OCI-LY7 (cell line): ENCODE results near the gene KRTDAP. TPM values are rescaled to one million over a fixed set of nuclear protein-coding genes. Genes with fewer than 3 reads are reported as not detected.

Source experiments
- BruUV-seq: library from RNA; stranded (reverse); fragments of 400-500 nt; replicated peaks from 2 replicates; lab custom pipeline; 2021; lab: Mats Ljungman, UMichigan
- CTCF ChIA-PET: fragments of 300-600 bp; sonication (Branson Sonifier 250); formaldehyde crosslinking; loops from one replicate; lab custom pipeline; 2022; ENCODE audit warnings: antibody characterized with exemption; ENCODE audit not compliant: unreplicated experiment; lab: Charles Lee
- POLR2A ChIA-PET: fragments of 300-600 bp; sonication (Branson Sonifier 250); formaldehyde crosslinking; loops from one replicate; lab custom pipeline; 2022; ENCODE audit warnings: antibody characterized with exemption; lab: Charles Lee
- DNase-seq: peaks from one replicate; pipeline ENCODE4 v3.0.0-alpha.2; 2015; ENCODE audit warnings: low spot score
- H2AFZ ChIP-seq: fragments of 200-600 bp; sonication (generic), shearing (Covaris generic); 2 replicates; pipeline ENCODE4 v1.6.1; 2014; ENCODE audit warnings: mild to moderate bottlenecking, antibody characterized with exemption, low read length, moderate library complexity
- H3K27ac ChIP-seq: fragments of 200-600 bp; sonication (generic); 2 replicates; pipeline ENCODE4 v1.5.1; 2014; ENCODE audit warnings: mixed run types, low read depth, mild to moderate bottlenecking, moderate library complexity, low read length, inconsistent platforms; ENCODE audit not compliant: poor library complexity, severe bottlenecking
- H3K36me3 ChIP-seq: fragments of 200-600 bp; sonication (generic); 2 replicates; pipeline ENCODE4 v1.6.1; 2014; ENCODE audit warnings: mild to moderate bottlenecking, antibody characterized with exemption, low read length, moderate library complexity, mixed read lengths; ENCODE audit not compliant: insufficient read depth
- H3K4me1 ChIP-seq: fragments of 200-600 bp; sonication (generic); 2 replicates; pipeline ENCODE4 v1.5.1; 2014; ENCODE audit warnings: mild to moderate bottlenecking, low read length; ENCODE audit not compliant: insufficient read depth, poor library complexity, severe bottlenecking
- H3K4me2 ChIP-seq: fragments of 200-600 bp; sonication (generic); 2 replicates; pipeline ENCODE4 v1.6.1; 2014; ENCODE audit warnings: mild to moderate bottlenecking, low read length
- H3K4me3 ChIP-seq: fragments of 200-600 bp; sonication (generic); 2 replicates; pipeline ENCODE4 v1.5.1; 2014; ENCODE audit warnings: mild to moderate bottlenecking, low read depth, low read length; ENCODE audit not compliant: poor library complexity, severe bottlenecking
- H3K79me2 ChIP-seq: fragments of 200-600 bp; sonication (generic); 2 replicates; pipeline ENCODE4 v1.6.1; 2016; ENCODE audit warnings: low read depth, mild to moderate bottlenecking, low read length, moderate library complexity, mixed read lengths; ENCODE audit not compliant: insufficient read depth
- H3K9me2 ChIP-seq: fragments of 200-600 bp; sonication (generic); 2 replicates; pipeline ENCODE4 v1.6.1; 2016; ENCODE audit warnings: mild to moderate bottlenecking, low read length, mixed read lengths; ENCODE audit not compliant: insufficient read depth
- H3K9me3 ChIP-seq: fragments of 200-600 bp; sonication (generic); 2 replicates; pipeline ENCODE4 v1.6.1; 2014; ENCODE audit warnings: mild to moderate bottlenecking, mixed run types, low read length, mixed read lengths
- H4K20me1 ChIP-seq: fragments of 200-600 bp; sonication (generic); 2 replicates; pipeline ENCODE4 v1.6.1; 2014; ENCODE audit warnings: mild to moderate bottlenecking, antibody characterized with exemption, low read length, moderate library complexity, mixed read lengths; ENCODE audit not compliant: insufficient read depth
- EZH2phosphoT487 ChIP-seq: fragments of 200-600 bp; sonication (generic); IDR thresholded peaks from 2 replicates; pipeline ENCODE4 v1.6.1; 2018; ENCODE audit warnings: low read depth, borderline replicate concordance, mild to moderate bottlenecking, mixed run types, antibody characterized with exemption, low read length, moderate library complexity, mixed read lengths
- intact Hi-C: fragments of 100-400 bp; cut with micrococcal nuclease; formaldehyde crosslinking; loops from one replicate; pipeline ENCODE4 v1.10.0; 2022; ENCODE audit not compliant: unreplicated experiment
- total RNA-seq, 2 experiments: library from RNA; depleted of rRNA in 1 of 2; stranded (reverse); fragments of >200 nt in 1 of 2; shearing (Covaris generic) in 1 of 2; gene quantifications; 2 replicates each; pipeline ENCODE4 v1.2.3, GENCODE V29; 2014 to 2022
- TF ChIP-seq, protein P1 (sequence below): fragments of 200-600 bp; sonication (generic); conservative IDR thresholded peaks from 2 replicates; pipeline ENCODE4 v1.5.1; 2014; ENCODE audit warnings: mild to moderate bottlenecking, antibody characterized with exemption, low read length, moderate library complexity, mixed read lengths

Gene KRTDAP
- total RNA-seq, 2 experiments from 2014 or later = not detected

GRCh38 chr19:35514282-35514809 lies 24.1 kb upstream of the KRTDAP start:
- Histone ChIP-seq H2AFZ (no peak overlapping the region), H3K9me3 (no peaks in the 10 kb centered on the region), H3K4me3 (no peak overlapping the region), H3K4me1 (no peaks in the 10 kb centered on the region), H3K27ac (no peak overlapping the region), H3K79me2 (no peaks in the 10 kb centered on the region), H4K20me1 (no peaks in the 10 kb centered on the region), H3K9me2 (no peaks in the 10 kb centered on the region), H3K36me3 (no peaks in the 10 kb centered on the region), H3K4me2 (no peak overlapping the region)
- BruUV-seq = no TSS peak
- TF ChIP-seq EZH2phosphoT487 = no peak
- TF ChIP-seq, protein P1, sequence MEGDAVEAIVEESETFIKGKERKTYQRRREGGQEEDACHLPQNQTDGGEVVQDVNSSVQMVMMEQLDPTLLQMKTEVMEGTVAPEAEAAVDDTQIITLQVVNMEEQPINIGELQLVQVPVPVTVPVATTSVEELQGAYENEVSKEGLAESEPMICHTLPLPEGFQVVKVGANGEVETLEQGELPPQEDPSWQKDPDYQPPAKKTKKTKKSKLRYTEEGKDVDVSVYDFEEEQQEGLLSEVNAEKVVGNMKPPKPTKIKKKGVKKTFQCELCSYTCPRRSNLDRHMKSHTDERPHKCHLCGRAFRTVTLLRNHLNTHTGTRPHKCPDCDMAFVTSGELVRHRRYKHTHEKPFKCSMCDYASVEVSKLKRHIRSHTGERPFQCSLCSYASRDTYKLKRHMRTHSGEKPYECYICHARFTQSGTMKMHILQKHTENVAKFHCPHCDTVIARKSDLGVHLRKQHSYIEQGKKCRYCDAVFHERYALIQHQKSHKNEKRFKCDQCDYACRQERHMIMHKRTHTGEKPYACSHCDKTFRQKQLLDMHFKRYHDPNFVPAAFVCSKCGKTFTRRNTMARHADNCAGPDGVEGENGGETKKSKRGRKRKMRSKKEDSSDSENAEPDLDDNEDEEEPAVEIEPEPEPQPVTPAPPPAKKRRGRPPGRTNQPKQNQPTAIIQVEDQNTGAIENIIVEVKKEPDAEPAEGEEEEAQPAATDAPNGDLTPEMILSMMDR = no peak
- no peak for DNase-seq
- intact Hi-C loops = no loop called here
- CTCF ChIA-PET = no interaction called here
- POLR2A ChIA-PET = interaction anchor here (1.2 kb wide), 1 partner anchor 56 kb away, joined by 3 read pairs; no protein-coding TSS in a partner anchor

GRCh38 chr19:35513628-35514281 lies 23.5 kb upstream of the KRTDAP start, which contains the start of gene DMKN:
TSS of gene DMKN (minus strand) at chr19:35513649. CDS start at chr19:35513475, 174 bp downstream.
- Histone ChIP-seq H3K4me2 (no peak within 1 kb of the TSS), H3K27ac (no peak within 1 kb of the TSS), H4K20me1 (no peaks in the 10 kb centered on the region), H3K4me1 (no peaks in the 10 kb centered on the region), H3K36me3 (no peaks in the 10 kb centered on the region), H2AFZ (no peak within 1 kb of the TSS), H3K4me3 (no peak within 1 kb of the TSS), H3K9me3 (no peaks in the 10 kb centered on the region), H3K9me2 (no peaks in the 10 kb centered on the region), H3K79me2 (no peaks in the 10 kb centered on the region)
- ChIA-PET POLR2A (no interaction called here), CTCF (no interaction called here)
- BruUV-seq = no TSS peak
- TF ChIP-seq, protein P1 = peak; percentile 34; the same call in 1 of the 2 replicates
- no peak for TF ChIP-seq EZH2phosphoT487
- no peak for DNase-seq
- intact Hi-C loops = no loop called here
